ENCODE measurements around the gene LRRC10. TPM values are rescaled to one million over a fixed set of nuclear protein-coding genes. Genes with fewer than 3 reads are reported as not detected.

LRRC10 gene, protein sequence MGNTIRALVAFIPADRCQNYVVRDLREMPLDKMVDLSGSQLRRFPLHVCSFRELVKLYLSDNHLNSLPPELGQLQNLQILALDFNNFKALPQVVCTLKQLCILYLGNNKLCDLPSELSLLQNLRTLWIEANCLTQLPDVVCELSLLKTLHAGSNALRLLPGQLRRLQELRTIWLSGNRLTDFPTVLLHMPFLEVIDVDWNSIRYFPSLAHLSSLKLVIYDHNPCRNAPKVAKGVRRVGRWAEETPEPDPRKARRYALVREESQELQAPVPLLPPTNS
- not detected for polyA plus RNA-seq (2013, experiment 1 of 2; ENCODE audit: insufficient read length)
- 0.04 TPM for polyA plus RNA-seq (2013, experiment 2 of 2; ENCODE audit: insufficient read length)

DNA sequence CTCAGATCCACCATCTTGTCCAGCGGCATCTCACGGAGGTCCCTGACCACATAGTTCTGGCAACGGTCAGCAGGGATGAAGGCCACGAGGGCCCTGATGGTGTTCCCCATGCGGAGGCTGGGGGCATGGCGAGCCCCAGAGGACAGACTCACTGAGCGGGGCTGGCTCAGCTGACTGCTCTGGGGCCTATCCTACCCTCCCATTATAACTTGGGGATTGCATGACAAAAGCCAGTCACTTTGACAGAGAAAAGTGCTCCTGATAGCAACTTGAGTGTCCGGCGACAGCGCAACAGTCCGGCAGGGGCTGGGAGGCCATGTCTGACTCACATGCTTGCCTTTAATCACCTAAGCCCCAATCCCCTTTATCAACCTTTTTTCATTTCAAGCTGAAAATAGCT, at the start of gene LRRC10:
TSS of gene LRRC10 (minus strand) at position 179 of the 400 bp plus-strand sequence. CDS start at position 110, 69 bp downstream.
- DNase-seq, result no peak

DNA sequence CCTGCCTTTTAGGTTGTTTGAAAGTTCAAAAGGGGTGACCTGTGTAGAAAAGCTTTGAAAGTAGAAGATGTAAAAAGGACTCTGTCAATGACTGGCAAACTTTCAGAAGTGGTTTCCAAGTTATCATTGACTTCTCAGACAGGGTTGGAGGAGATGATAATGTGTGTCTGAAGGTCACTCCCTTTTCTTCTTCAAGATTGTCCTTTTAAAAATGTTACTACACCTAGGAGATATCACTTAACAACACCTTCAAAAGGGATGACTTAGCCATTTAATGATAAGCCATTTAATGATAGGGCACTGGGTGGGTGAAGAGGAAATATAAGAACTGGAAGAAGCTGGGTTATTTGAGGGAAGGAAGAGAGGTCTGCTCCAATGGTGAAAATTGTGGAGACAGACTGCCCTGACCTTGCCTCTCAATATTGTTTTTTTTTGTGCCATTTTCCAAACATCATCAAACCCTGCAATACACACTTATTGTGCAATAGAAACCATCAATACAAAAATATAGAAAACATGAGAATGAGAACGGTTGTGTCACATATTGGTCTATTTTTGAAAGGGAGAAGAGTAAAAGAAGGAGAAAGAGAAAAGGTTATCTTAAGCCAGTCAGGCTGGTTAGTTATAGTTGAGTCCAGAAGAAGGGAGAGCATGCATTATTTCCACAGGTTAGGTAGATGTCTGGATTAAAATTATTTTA, 49.6 kb upstream of the LRRC10 start:
- DNase-seq, result no peak

DNA sequence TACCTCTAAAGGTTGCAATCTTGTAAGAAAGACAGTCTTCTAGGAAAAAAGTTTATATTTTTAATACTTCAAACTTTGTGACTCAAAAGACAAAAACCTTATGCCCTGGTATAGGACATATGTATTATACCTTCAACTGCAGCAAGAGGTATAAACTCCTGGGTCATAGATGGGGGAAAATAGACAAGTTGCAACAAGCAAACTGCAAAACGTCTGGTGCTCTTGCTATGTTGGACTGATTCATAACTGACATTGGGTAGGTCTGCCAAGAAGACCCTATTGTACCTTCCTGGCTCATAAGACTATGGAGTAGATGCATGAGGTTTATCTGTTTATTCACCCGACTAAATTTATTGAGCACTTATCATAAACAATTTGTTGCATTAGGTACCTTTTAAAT, 47.5 kb upstream of the LRRC10 start:
- no peak for DNase-seq

DNA sequence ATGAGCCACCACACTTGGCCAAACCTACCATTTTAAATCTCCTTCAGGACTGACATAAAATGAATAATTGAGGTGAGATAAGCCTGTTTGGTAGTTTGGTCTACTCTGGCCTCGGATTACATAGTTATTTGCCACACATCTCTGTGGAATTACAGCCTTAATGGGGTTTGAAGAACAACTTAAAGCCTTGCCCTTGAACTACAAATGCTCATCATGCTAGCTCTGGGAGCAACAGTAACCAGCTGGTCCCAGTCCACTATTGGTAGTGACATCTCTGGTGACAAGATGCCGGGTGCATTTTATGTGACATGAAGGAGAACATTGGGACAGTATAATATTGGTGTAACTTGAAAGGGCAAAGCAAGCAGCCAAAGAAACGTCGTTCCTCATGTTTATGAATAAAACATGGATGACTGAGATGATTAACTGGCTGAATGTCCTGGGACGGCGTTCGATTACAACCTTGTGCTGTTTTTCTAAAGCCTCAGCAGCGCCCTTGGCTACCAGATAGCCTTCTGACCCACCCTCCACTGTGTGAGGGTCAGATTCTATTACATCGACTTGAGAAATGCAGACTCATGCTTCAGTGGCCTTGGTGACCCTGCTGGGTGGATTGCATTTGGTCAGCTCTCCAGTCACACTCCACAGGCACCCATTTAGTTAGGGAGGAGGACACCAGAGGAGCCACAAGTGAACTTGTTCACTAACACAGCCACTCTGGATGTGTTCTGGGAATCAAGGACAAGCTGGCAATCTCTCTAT, 46.9 kb upstream of the LRRC10 start:
- DNase-seq, result peak; percentile 14

DNA sequence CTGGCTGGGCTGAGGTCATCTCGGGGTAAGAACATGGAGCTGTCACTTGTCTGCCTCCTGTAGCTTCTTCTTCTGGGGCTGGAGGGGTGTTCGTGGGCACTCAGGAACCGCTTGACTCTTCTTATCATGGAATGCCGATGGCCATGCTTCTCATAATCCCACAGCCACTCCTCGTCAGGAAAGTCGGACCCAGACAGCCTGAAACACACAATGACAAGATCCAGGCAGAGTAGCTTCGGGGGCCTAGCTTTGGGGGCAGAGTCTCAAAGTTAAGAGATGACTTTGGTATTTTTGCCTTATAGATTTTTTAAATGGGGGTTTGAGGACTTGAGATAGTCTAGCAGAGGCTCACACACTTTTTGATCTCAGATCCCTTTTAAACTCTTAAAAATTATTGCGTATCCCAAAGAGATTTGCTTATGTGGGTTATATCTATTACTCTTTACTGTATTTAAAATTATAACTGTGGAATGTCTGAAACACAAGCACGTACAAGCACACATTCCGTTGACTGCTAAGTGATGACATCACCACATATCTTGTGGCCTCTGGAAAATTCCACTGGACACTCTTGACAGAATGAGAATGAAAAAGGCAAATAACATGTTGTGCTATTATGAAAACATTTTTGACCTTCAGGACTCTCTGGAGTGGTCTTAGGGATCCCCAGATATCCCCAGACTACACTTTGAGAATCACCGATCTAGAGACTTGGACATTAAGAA, 45.1 kb upstream of the LRRC10 start:
- DNase-seq, result peak; percentile 92

DNA sequence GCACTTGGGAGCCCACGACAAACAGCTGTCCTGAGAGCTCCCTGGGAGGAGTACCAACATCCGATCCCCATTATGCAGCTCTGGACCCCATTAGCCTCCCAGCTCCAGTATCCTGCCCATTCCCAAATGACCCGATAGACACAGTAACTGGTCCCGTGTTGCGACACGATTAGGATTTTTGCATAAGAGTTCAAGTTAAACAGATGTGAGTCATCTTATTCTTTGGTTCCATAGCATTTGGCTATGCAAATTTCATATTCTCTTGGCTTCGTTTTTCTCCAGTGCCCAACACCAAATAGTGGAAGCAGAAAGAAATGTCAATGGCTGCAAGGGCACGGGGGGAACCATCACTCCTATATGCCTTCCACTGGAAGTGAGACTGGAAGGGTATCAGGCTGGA, 43.0 kb upstream of the LRRC10 start:
- DNase-seq, result peak; percentile 40

DNA sequence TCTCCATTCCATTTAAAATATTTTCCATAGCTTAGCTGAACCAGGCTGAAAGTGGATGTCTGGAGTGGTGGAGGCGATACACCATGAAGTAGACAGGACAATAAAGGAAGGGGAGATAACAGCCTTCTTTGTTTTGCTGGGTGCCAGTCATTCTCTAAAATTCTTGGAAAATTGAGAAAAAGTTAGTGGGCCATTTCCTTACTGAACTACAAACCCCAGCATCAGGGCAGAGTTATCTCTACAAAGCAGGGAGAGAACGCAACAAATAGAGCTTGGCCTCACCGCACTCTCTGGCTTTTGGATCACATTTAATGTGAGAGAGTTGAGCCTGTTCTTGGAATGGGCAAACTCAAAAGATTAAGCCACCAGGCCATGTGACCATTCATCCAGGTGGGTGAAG, 41.2 kb upstream of the LRRC10 start:
- DNase-seq, result no peak

DNA sequence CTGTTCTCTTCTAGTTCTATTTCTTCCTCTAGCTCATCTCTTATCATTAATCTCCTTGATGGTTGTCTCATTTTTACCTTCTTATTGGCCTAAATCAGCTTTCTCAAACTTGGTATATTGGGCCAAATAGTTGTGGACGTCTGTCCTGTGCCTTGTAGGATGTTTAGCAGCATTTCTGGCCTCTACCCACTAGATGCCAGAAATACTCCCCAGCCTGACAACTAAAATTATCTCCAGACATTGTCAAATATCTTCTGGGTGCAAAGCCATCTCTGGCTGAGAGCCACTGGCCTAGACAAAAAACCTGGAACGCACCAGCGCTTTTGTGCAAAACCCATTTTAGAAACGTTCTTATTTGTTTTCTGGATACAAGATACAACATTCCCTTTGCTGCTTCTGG, 38.8 kb upstream of the LRRC10 start:
- no peak for DNase-seq

DNA sequence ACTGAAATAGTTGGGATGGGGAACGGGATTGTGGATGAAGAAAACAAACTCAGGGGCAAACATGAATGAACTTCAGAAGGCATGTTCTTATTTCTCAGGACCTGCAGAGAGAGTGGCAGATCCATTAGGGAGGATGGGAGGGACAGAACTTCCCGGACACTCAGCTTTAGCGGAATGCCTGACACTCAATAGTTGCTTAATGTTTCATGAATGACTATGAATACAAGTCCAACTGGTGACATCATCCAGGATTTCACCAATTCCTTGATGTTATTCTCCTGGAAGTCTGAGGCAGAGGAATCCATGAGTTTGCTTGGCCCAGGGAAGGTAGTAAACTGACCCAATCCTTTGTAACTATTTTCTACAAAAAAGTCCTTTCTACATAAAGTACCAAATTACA, 37.8 kb upstream of the LRRC10 start:
- DNase-seq, result peak; percentile 91

DNA sequence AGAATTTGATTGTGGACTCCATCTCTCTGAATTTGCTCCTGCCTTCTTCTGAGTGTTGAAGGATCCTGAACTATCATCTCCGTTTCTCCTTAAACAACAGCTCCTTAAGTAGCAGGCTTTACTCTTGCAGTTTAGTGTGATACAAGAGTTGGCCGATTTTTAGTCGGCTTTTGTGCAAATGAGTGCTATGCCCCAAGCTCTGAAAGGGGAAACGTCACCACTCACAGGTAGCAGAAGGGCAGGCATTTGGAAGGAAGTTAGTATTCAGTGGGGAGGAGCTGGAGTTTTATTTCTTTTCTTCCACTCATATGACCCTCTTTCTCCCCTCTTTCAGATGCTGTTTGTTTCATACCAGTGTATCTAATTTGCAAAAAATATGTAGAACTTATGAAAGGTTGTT, 36.5 kb upstream of the LRRC10 start:
- DNase-seq, result no peak

DNA sequence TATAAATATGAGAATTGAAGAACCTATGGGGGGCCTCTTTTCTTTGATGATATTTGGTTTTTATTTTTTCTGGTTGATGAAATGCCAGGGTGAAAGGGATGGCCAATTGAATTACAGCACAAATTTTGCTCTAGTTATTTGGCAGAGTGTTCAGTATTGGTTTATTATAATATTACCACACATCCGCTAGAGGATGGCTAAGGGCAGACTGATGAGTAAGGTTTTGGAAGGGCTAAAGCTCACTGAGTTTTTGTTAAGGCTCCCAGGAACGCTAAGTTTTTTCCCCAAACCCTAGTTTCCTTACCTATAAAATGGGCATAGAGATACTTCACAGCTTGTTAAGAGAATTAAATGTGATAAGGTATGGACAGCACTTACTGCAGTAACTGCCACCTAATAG, 34.3 kb upstream of the LRRC10 start:
- DNase-seq, result no peak

DNA sequence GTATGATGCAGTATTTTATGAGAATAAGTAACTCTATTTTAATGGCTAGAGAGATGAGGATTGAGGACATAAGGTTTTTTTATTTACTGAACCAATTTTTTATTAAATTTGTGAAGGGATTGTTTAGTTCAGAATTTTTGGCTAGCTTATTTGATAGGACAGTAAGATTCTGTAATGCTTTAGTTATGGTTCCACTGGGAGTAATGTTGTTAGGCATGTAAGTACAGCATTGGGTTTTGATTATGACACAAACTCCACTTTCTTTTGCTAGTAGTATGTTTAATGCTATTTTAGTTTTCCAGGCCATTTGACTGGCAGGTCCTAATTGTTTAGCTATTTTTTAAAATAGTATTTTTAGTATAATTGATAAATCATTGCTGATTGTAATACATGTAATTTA, 33.8 kb upstream of the LRRC10 start:
- no peak for DNase-seq

DNA sequence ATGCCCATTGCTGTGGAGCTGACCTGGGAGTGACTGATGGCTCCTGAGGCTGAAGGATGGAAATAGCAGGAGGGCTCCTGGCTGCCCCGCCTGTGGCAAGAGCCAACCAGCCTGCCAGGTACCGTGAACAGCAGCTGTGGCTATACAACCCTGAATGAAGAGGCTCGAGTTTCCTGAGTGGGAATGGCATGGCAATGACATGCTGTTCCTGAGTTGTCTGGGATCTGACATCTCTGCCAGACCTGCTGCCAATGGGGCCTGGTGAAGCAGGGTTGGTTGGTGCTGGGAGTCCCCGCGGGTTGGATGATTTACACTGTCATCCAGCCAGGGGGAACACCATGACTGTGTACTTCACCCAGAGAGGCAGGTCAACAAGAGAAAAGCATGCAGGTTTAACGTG, 31.8 kb upstream of the LRRC10 start:
- no peak for DNase-seq

DNA sequence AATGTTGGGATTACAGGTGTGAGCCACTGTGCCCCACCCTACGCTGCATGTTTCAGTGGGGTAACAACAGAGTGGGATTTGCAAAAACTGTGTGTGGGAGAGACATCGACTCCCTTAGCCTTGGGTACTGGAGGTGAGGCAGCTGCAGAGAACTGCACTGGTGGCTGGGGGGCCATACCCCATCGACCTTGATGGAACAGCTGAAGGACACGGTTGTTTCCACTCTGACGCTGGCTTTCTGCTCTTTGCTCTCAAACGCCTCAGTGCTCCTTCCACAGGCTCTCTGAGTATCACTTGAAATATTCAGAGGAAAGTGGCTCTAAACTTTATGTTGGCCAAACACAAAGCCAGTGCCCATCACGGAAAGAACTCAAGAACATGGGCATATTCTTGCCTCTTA, 30.8 kb upstream of the LRRC10 start:
- DNase-seq, result no peak

DNA sequence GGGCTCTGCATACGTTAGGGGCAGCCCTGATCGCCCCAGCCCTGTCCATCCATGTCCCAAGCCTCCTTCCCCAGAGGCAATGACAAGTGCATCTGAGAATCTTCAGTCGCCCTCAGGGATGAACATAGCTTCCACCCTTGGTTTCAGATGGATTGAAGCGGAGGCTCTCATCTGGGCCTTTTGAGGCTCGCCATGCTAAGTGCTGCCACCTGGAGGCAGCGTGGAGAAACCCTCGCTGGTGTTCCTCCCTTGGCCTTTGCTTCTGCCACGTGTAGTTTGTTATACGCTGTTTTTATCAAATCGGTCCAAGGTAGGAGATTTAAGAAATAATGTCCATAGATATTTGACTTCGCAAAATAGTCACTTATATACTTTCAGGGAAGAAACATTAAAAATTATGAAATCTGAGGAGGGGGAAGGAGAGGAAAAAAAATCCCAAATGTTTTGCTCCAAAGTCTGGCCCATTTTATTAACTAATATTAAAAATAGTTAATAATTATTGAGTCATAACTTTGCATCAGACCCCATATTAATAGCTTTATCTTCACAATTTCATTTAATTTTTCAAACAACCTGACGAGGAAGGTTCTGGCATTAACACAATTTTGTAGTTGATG, 28.8 kb upstream of the LRRC10 start:
- DNase-seq, result peak; percentile 69

DNA sequence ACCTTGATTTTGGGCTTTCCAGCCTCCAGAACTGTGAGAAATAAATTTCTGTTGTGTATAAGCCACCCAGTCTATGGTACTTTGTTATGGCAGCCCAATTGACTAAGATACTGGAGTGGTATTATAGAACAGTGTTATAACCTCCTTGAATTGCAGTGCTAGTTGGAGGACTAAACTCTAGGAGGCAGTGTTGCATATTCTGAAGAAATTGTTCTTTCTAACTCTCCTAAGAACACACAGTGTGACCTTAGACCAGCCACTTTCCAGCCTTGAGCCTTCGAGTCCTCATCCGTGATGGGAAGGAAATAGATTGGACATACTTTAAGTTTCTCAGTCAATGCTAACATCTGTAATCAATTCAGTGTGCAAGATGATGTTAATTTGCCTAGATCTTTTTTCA, 22.4 kb upstream of the LRRC10 start:
- DNase-seq, result no peak

DNA sequence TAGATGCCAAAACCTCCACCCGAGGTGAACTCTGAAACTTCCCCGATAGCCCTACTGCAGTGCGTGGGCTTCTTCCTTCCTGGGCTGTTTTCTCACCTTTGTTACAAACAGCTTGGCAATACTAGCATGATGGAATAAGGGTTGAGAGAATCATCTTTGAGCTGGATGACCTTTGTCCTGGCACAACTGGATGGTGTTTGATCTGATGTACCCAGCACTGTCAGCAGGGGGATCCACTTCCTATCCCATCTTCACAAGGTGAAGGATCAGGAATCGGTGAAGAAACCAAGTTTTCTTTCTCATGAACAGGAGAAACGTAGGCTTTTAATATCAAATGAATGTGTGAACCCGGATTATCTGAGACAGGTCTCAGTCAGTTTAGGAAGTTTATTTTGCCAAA, 19.5 kb upstream of the LRRC10 start:
- DNase-seq, result no peak

DNA sequence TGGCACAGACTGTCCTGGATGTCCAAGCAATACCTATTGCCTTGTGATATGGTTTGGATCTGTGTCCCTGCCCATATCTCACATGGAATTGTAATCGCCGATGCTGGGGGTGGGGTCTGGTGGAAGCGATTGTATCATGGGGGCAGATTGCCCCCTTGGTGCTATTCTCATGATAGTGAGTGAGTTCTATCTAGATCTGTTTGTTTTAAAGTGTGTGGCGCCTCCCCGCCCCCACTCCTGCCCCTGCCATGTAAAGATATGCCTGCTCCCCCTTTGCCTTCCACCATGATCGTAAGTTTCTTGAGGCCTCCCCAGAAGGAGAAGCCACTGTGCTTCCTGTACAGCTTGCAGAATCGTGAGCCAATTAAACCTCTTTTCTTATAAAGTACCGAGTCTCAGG, 16.8 kb upstream of the LRRC10 start:
- no peak for DNase-seq

DNA sequence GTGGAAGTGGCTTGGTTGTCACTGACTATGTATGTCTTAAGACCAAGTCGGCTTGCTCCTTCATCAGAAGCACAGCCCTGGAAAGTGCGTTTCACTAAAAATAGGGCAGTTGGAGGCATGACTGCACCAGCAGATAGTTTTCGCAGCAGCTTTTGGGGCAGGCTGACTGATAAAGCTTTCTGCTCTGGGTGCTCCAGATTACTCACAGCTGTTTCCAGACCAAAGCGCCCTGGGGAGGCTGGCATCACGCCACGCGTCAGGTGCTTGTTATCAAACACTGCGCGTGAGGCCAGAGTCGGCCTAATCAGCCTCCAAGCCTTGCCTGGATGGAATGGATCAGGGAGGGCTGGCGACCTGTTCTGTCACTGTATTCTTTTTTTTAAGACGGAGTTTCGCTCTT, 13.3 kb upstream of the LRRC10 start:
- no peak for DNase-seq

DNA sequence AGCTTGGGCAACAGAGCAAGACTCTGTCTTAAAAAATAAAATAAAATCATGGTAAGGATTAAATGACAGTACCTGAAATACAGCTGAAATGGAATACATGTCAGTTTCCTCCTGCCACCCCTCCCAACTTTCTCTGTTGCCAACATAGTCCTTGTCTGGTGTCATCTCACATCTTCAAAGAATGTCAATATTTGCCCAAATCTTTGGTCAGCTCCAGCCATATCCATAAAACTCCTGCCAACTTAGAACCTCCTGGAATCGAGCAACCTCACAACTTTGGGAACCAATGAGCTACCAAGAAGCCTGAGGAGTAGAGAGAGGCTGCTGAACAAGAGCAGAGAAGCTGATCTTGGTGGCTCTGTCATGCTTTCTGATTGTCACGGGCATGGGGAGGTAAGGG, 10.8 kb upstream of the LRRC10 start:
- DNase-seq, result no peak

DNA sequence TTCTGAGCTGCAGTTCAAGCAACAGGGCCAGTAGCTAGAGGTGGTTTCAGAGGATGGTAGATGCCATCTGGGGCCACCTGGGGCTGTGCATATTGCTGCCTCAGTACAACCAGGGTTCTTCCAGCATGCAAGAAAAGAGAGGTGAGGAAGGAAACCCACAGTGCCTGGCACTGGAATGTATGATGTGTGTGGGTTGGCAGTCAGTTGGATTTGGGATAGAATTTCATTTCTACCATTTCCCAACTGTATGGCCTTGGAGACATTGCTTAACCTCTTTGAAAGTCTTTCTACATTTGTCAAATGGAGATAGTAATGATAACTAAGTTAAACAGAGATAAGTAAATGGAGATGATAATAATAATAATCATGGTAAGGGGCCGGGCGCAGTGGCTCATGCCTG, 10.2 kb upstream of the LRRC10 start:
- DNase-seq, result no peak

DNA sequence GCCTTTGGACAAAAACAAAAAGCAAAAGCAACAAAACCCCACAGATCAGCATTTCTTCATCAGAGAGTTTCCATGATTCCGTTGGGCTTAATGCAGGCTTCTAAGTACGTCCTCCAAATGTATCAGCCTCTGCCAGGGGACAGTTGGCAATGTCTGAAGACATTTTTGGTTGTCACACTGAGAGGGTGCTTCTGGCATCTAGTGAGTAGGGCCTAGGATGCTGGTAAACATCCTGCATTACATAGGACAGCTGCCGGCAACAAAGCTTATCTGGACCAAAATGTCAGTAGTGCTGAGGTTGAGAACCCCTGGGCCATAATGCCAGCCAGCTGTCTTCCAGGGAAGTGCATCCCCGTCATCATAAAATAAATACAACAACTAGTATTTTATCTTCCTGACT, 9.4 kb upstream of the LRRC10 start:
- no peak for DNase-seq

DNA sequence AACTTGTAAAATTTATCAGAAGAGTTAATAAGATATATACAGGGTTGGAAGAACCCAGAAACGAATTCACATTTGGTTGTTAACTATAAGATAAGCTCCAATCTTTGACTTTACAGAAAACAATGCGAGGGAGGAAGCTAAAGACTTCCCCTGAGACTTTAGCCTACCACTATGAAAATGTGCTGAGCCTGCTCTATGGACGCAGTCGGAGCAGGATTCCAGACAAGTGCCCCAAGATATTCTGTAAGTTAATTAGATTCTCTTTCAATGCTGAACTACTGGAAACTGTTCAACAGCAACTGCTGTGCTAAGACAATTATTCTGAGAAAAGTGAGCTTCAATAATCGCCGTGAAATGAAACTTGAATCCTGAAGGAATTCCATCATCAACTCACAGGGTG, 8.3 kb upstream of the LRRC10 start:
- DNase-seq, result no peak

Data from fibroblast of skin of abdomen (primary cell).